ENCODE measurements around the gene FOXP1.
"Not testable (repeated sequence)": the region's sequence is repeated elsewhere in the genome, so short reads cannot be mapped to it uniquely, and the experiment has no call there.

Gene FOXP1

DNA sequence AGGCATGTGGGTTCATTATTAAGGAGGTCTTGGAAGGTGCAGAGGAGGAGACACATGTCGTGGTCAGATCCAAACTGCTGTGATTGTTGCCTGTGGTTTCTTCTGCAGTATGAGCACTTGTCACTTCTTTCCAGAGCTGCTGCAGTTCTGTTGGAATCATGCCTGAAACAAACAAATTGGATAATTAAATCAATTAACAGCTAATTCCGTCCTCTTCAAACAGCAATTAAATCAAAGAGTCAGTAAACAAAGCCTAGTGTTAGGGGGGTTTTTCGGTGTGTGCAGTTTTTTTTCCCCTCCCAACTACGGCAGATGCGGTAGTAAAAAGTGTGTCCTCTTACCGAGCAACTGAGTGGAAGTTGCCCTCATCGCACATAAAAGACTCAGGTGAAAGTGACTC, 542.2 kb downstream of the FOXP1 start:
- no peak for DNase-seq

- DNase-seq: no peak
These were observed 544.2 kb downstream of the FOXP1 start for GRCh38 chr3:71039332-71039731.

DNA sequence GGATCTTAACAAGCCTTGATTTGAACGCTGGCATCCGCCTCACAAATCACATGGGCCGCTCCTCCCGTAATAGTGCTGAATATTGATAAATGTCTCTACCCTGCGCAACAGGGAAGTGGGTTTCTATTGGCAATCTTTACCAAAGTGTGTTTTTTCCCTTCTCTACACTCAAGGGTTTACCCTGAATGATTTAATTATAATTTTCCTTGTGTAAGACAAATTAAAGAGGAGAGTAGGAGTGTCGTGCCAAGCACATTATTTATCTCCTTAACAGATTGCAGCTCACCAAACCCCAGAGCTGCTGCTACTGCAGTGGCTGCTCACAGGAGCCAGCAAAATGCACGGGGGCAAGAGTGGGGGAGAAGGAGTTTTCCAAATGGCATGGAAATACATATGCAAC, 545.8 kb downstream of the FOXP1 start:
- DNase-seq: no peak

GRCh38 chr3:71035886-71036285, 547.6 kb downstream of the FOXP1 start:
- DNase-seq: no peak

GRCh38 chr3:71035314-71035713, 548.2 kb downstream of the FOXP1 start:
- DNase-seq: no peak

DNA sequence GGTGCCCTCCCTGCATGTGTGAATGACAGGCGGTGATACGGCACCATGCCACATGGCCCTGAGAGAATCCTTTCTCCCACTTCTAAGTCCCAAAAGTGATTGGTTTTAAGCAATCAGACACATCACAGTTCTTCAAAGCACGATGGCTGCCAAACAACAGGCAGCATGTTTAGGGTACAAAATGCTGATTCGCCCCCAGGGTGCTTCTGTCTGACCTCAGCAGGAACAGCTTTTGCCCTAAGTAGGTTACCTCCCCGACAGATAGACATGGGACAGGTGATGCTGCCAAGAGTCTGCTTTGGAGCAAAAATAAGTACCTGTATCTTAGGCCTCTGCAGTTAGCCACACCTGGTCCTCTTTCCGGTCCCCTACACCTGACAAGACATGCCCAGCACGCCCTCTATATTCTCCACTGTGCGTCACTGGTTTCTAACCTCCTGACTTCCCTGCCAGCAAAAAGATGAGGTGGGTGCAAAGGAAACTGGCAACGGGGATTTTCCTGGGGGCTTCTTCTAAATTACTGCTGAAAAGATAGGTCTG, 549.8 kb downstream of the FOXP1 start:
- DNase-seq: no peak

DNA sequence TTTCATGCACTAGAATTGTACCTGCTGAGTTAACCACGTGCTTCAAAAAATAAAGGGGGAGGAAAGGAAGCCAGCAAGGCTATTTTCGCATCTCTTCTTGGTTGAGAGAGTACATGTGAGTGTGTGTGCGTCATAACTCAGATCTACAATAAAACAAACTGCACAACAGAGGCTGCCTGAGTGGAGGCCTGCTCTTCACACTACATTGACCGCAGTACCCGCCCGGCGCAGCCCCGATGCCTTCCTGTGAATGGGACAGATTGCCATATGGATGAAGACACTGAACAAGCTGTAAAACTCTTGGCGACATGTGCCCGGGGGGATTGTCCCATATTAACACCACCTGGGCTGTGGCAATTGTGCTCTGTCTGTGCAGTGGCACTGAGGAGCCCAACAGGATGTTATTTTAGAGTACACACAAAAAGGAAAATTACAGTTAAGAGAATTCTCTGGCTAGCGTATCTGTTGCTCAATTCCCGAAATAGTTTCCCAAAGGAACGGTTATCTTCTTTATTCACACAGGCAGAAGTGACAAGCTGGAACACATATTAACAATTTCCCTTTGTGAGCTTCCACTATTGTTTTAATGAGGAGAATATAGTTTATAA, 551.5 kb downstream of the FOXP1 start:
- no peak for DNase-seq

- DNase-seq: no peak
These were observed 552.3 kb downstream of the FOXP1 start for GRCh38 chr3:71031181-71031580.

DNA sequence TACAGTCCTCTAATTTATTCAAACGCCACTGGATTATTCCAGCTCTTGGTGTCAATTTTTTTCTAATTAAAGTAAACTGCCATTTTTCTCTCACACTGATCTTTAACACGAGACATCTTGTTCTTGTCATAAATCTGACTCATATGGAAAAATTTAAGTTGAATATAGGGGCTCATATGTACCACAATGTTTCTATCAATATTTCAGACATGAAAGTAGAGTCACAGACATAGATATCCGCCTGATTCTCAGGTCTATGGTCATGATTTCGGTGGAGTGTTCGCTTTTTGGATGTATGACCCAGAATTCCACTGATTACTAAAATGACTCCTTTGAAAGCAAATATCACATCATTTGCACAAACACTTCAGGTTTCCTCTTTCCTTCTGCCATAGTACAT, 552.8 kb downstream of the FOXP1 start:
- no peak for DNase-seq

GRCh38 chr3:71029770-71030169, 553.8 kb downstream of the FOXP1 start:
- no peak for DNase-seq

- no peak for DNase-seq
These were observed 554.7 kb downstream of the FOXP1 start for GRCh38 chr3:71028802-71029201.

- no peak for DNase-seq
These were observed 555.3 kb downstream of the FOXP1 start for GRCh38 chr3:71028184-71028583.

DNA sequence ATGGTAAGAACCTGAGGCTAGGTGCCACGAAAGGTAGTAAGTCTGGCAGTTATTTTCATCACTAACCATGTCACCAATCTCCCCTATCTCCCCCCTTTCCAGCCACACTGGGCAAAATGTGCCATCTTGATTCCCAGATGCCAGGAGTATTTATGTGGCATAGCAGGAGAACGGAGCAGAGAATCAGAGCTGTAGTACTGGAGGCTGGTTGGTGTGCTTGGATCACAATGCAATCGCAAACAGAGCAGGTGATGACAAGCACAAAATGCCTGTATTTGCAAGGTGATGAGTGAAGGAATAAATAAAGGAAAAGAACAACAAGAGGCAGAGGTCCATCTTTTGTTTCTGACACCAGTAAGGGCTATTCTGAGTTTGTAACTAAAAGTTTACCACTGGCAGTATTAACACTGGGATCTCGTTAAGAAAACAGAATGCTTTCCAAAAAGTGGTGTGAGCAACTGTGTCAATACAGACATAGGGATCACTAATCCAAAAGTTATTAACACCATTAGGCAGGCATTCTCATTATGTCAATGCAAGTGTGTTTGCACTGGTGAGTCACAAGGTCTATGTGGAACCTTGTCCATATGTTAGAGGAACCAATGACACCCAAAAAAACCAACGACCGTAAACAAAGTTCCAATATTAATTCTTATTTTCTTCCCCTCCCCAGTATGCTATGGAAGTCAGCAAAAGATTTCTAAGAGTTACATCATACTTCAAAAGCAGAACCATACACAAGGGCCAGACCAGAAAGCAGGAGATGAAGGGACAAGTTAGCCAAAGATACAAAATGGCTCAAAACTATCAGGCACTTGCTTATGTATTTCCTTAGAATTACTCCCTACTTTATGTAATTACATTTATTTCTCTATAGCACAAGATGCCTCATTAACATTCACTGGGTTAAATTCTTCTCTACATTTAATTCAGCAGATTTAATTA, 556.6 kb downstream of the FOXP1 start:
- no peak for DNase-seq

DNA sequence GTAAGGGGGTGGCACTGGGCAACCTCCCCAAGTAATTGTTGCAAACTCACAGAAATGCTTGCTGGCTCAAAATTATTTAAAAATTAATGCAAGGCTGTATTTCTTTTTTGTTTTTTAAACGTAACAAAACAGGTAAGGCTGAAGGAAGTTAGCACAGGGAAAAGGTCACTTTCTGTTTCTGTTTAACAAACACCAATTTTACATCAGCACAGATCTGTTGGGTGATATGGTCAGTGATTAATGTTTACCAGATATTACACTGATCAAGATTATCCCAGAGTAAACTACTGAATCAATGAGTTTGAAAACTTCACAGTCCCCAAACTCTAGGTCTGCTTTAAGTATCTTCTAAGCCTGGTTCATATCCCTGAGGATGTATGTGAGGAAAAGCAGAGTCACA, 558.0 kb downstream of the FOXP1 start:
- DNase-seq: no peak

GRCh38 chr3:71025010-71025409, 558.5 kb downstream of the FOXP1 start:
- no peak for DNase-seq

DNA sequence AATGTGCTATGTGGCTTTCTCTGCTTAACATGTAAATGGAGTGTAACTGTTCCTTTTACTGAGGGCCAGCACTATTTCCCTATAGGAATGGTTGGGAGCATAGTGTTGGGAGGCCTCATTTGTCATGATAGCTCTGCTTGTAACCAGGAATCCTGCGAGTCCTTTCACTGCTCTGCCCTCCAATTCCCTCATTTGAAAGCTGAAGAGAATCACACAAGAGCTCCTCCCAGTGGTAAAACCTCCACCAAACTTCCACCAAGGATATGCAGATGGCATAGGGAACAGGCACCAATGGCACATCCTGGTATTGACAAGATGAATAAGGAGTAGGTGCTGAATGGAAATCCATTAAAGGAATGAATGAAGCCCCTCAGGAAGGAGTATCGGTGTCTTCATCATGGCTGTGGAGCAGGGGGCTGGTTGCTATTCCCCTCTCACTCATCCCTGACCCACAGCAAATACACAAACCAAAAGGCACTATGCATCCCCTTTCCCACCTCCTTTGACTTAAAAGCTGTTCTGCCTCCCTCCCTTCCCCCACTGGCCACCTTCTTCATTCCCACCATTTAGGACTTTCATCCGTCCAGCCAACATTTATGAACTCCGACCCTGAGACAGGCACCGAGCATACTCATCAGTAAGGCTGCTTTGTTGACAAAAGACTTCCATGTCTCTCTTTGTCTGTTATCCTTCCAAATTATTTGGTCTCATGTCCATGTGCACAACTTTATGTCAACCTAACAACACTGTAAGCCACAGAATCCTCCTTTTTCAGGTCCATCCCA, 560.8 kb downstream of the FOXP1 start:
- DNase-seq: no peak

DNA sequence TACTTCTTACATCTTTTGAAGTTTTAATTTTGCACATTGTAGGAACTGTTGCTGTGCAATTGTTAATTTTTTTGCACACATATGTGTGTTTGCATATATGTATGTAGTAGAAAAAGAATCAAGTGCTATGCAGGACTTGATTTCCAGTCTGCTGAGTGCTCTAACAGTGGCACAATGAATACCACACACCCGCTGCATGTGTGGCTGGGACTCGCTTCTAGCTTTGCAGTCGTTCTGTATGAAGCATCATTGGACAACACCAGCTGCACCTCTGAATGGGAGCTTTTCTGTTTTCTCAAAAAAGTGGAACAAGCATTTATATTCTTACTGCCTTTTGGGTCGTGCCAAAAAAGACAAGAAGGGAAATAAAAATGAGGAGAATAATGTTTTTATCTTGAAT, 564.7 kb downstream of the FOXP1 start:
- DNase-seq: no peak

- DNase-seq: no peak
These were observed 567.2 kb downstream of the FOXP1 start for GRCh38 chr3:71016178-71016845.

- DNase-seq: not testable (repeated sequence)
These were observed 568.9 kb downstream of the FOXP1 start for GRCh38 chr3:71014616-71015015.

GRCh38 chr3:71012971-71013370, 570.6 kb downstream of the FOXP1 start:
- DNase-seq: no peak

GRCh38 chr3:71011565-71012287, 571.8 kb downstream of the FOXP1 start:
- no peak for DNase-seq
